ENCODE data around the gene ARPC1A.

DNA sequence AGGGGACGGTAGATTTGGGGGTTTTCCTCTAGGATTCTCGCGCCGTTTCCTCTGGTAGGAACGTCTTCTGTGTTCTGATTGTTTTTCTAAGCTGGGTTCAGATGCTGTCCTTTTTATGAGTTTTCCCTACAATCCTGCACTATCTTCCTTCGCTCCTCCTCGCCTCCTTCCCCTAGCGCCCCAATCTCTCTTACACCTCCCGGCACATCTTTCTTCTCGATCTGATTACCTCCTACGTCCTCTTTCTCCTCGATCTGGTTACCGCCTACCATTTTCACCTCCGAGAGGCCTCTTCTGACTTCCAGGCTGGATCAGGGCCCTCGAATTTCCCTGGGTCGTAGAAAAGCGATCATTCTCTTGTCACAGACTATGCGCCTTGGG, 83.5 kb downstream of the ARPC1A start:
- TF ChIP-seq, protein P1, sequence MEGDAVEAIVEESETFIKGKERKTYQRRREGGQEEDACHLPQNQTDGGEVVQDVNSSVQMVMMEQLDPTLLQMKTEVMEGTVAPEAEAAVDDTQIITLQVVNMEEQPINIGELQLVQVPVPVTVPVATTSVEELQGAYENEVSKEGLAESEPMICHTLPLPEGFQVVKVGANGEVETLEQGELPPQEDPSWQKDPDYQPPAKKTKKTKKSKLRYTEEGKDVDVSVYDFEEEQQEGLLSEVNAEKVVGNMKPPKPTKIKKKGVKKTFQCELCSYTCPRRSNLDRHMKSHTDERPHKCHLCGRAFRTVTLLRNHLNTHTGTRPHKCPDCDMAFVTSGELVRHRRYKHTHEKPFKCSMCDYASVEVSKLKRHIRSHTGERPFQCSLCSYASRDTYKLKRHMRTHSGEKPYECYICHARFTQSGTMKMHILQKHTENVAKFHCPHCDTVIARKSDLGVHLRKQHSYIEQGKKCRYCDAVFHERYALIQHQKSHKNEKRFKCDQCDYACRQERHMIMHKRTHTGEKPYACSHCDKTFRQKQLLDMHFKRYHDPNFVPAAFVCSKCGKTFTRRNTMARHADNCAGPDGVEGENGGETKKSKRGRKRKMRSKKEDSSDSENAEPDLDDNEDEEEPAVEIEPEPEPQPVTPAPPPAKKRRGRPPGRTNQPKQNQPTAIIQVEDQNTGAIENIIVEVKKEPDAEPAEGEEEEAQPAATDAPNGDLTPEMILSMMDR (conservative IDR thresholded peaks at IDR 0.05; ENCODE audit: low read depth, low read length), result no peak
- TF ChIP-seq EZH2 (IDR thresholded peaks at IDR 0.05; ENCODE audit: low read length, unreplicated experiment), result no peak
- TF ChIP-seq EZH2phosphoT487 (IDR thresholded peaks at IDR 0.05; ENCODE audit: borderline replicate concordance, low read length), result no peak
